ENCODE results near the gene THSD7B. TPM values are rescaled to one million over a fixed set of nuclear protein-coding genes. Genes with fewer than 3 reads are reported as not detected.

The THSD7B gene
- polyA plus RNA-seq, 1 donor from 2014 or later: 0.46 TPM

GRCh38 chr2:136764452-136765255 is 691 bp upstream of the THSD7B start:
- H3K27ac ChIP-seq (ENCODE audit: low read length): no peak overlapping the region
- peak overlapping the region; percentile 32 for H3K9ac ChIP-seq (ENCODE audit: low read length)
- H3F3A ChIP-seq (ENCODE audit: insufficient read depth, low read length, poor library complexity, severe bottlenecking): no peaks in the 10 kb centered on the region
- no peaks in the 10 kb centered on the region for H3K9me2 ChIP-seq (ENCODE audit: insufficient read depth, low read length)
- no peaks in the 10 kb centered on the region for H4K20me1 ChIP-seq (ENCODE audit: insufficient read depth)
- H3K4me3 ChIP-seq (ENCODE audit: low read length): peak overlapping the region; percentile 76
- no peaks in the 10 kb centered on the region for H3K36me3 ChIP-seq (ENCODE audit: insufficient read depth, low read length)
- no peaks in the 10 kb centered on the region for H3K9me3 ChIP-seq (ENCODE audit: low read length)
- H3K27me3 ChIP-seq (ENCODE audit: insufficient read depth, low read depth, low read length): peaks cover 59% of the 10 kb centered on the region
- H3K79me2 ChIP-seq (replicated peaks; ENCODE audit: insufficient read depth, low read length): no peaks in the 10 kb centered on the region
- peak overlapping the region; percentile 69 for H3K4me2 ChIP-seq (ENCODE audit: low read length)
- TF ChIP-seq EZH2 (IDR thresholded peaks at IDR 0.05; ENCODE audit: borderline replicate concordance, insufficient read depth, low read length, poor library complexity, severe bottlenecking): no peak
- TF ChIP-seq RAD21 (conservative IDR thresholded peaks at IDR 0.05): no peak
- H2AFZ ChIP-seq (ENCODE audit: low read depth, low read length): peak overlapping the region; percentile 21

- Histone ChIP-seq H3F3A (ENCODE audit: insufficient read depth, low read length, poor library complexity, severe bottlenecking) (no peaks in the 10 kb centered on the region), H3K9me2 (ENCODE audit: insufficient read depth, low read length) (no peaks in the 10 kb centered on the region), H3K27ac (ENCODE audit: low read length) (no peak overlapping the region), H3K9me3 (ENCODE audit: low read length) (no peaks in the 10 kb centered on the region), H3K9ac (ENCODE audit: low read length) (peak overlapping the region; percentile 32), H3K79me2 (replicated peaks; ENCODE audit: insufficient read depth, low read length) (no peaks in the 10 kb centered on the region), H3K4me2 (ENCODE audit: low read length) (peak overlapping the region; percentile 63), H3K4me3 (ENCODE audit: low read length) (peak overlapping the region; percentile 76), H4K20me1 (ENCODE audit: insufficient read depth) (no peaks in the 10 kb centered on the region), H2AFZ (ENCODE audit: low read depth, low read length) (no peak overlapping the region), H3K27me3 (ENCODE audit: insufficient read depth, low read depth, low read length) (peaks cover 64% of the 10 kb centered on the region), H3K36me3 (ENCODE audit: insufficient read depth, low read length) (no peaks in the 10 kb centered on the region)
- peak; percentile 23 for TF ChIP-seq POLR2AphosphoS5 (IDR thresholded peaks at IDR 0.05)
- no peak for TF ChIP-seq EP300 (conservative IDR thresholded peaks at IDR 0.05; ENCODE audit: poor library complexity, severe bottlenecking)
These were observed 694 bp downstream of the THSD7B start for GRCh38 chr2:136766073-136766404.

- Histone ChIP-seq H3K27ac (ENCODE audit: low read length) (no peak overlapping the region), H3K79me2 (replicated peaks; ENCODE audit: insufficient read depth, low read length) (no peaks in the 10 kb centered on the region), H4K20me1 (ENCODE audit: insufficient read depth) (no peaks in the 10 kb centered on the region), H2AFZ (ENCODE audit: low read depth, low read length) (no peak overlapping the region), H3K4me2 (ENCODE audit: low read length) (peak overlapping the region; percentile 63), H3K9me2 (ENCODE audit: insufficient read depth, low read length) (no peaks in the 10 kb centered on the region), H3K4me3 (ENCODE audit: low read length) (peak overlapping the region; percentile 76), H3K9ac (ENCODE audit: low read length) (no peak overlapping the region), H3K27me3 (ENCODE audit: insufficient read depth, low read depth, low read length) (peaks cover 64% of the 10 kb centered on the region), H3K9me3 (ENCODE audit: low read length) (no peaks in the 10 kb centered on the region), H3K36me3 (ENCODE audit: insufficient read depth, low read length) (no peaks in the 10 kb centered on the region), H3F3A (ENCODE audit: insufficient read depth, low read length, poor library complexity, severe bottlenecking) (no peaks in the 10 kb centered on the region)
- TF ChIP-seq EP300 (conservative IDR thresholded peaks at IDR 0.05; ENCODE audit: poor library complexity, severe bottlenecking) (peak; percentile 64), CTCF (IDR thresholded peaks at IDR 0.05; ENCODE audit: poor library complexity, severe bottlenecking) (no peak)
These were observed 1.7 kb downstream of the THSD7B start for GRCh38 chr2:136767030-136767429.

- Histone ChIP-seq H3K27me3 (ENCODE audit: insufficient read depth, low read depth, low read length) (peaks cover 53% of the 10 kb centered on the region), H3K4me2 (ENCODE audit: low read length) (no peak overlapping the region), H3K27ac (ENCODE audit: low read length) (no peak overlapping the region), H4K20me1 (ENCODE audit: insufficient read depth) (no peaks in the 10 kb centered on the region), H3K4me3 (ENCODE audit: low read length) (no peak overlapping the region), H3K9ac (ENCODE audit: low read length) (no peak overlapping the region), H3K9me3 (ENCODE audit: low read length) (no peaks in the 10 kb centered on the region), H3K36me3 (ENCODE audit: insufficient read depth, low read length) (no peaks in the 10 kb centered on the region), H2AFZ (ENCODE audit: low read depth, low read length) (no peak overlapping the region), H3F3A (ENCODE audit: insufficient read depth, low read length, poor library complexity, severe bottlenecking) (no peaks in the 10 kb centered on the region), H3K9me2 (ENCODE audit: insufficient read depth, low read length) (no peaks in the 10 kb centered on the region), H3K79me2 (replicated peaks; ENCODE audit: insufficient read depth, low read length) (no peaks in the 10 kb centered on the region)
- TF ChIP-seq POLR2AphosphoS5 (IDR thresholded peaks at IDR 0.05) (no peak), MXI1 (conservative IDR thresholded peaks at IDR 0.05; ENCODE audit: poor library complexity, severe bottlenecking) (no peak), TAF1 (IDR thresholded peaks at IDR 0.05; ENCODE audit: low read depth) (no peak), SMC3 (conservative IDR thresholded peaks at IDR 0.05; ENCODE audit: poor library complexity) (no peak), REST (IDR thresholded peaks at IDR 0.05; ENCODE audit: borderline replicate concordance) (no peak), EP300 (conservative IDR thresholded peaks at IDR 0.05; ENCODE audit: poor library complexity, severe bottlenecking) (no peak), RAD21 (conservative IDR thresholded peaks at IDR 0.05) (no peak), CTCF (IDR thresholded peaks at IDR 0.05; ENCODE audit: poor library complexity, severe bottlenecking) (no peak), EZH2 (IDR thresholded peaks at IDR 0.05; ENCODE audit: borderline replicate concordance, insufficient read depth, low read length, poor library complexity, severe bottlenecking) (no peak)
These were observed 4.5 kb downstream of the THSD7B start for GRCh38 chr2:136769871-136770270.
